Forelimb muscle (tissue), 1 donor: ENCODE data around the gene BEST4. TPM values are rescaled to one million over a fixed set of nuclear protein-coding genes. Genes with fewer than 3 reads are reported as not detected.
"Not testable (repeated sequence)": the region's sequence is repeated elsewhere in the genome, so short reads cannot be mapped to it uniquely, and the experiment has no call there.

ENCODE experiments used
- DNase-seq: peaks from one replicate; pipeline ENCODE4 v3.0.0-alpha.2; 2013; ENCODE audit warnings: low read depth
- polyA plus RNA-seq: library from polyadenylated mRNA; unstranded; fragments of 120-200 nt; gene quantifications from one replicate; pipeline ENCODE4 v1.2.1, GENCODE V29; 2013; ENCODE audit not compliant: insufficient read length

Gene BEST4
- polyA plus RNA-seq, 1 donor = 0.27 TPM

DNA sequence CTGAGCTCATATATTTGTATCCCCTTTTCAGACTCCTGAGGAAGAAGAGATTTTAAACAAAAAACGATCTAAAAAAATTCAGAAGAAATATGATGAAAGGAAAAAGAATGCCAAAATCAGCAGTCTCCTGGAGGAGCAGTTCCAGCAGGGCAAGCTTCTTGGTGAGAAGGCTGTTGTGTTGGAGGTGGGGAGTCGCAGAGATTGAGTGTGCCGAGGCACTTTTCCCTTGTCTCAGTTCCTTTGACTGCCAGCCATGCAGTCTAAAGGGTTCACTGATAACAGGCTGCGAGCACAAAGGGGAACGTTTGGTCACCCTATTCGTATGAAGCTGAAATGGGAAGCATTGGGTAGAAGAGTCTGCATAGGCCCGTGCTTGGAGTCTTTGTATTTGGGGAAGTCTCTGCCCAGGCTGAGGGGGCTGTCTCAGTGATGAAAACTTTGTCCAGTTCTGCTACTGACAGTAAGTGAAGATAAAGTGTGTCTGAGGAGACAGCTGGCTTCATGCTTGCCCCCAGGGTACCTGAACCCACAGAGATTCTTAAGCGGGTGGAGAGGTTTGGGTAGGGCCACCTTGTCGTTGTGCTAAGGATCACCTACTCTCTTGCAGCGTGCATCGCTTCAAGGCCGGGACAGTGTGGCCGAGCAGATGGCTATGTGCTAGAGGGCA, 9.9 kb downstream of the BEST4 start:
- DNase-seq = no peak

DNA sequence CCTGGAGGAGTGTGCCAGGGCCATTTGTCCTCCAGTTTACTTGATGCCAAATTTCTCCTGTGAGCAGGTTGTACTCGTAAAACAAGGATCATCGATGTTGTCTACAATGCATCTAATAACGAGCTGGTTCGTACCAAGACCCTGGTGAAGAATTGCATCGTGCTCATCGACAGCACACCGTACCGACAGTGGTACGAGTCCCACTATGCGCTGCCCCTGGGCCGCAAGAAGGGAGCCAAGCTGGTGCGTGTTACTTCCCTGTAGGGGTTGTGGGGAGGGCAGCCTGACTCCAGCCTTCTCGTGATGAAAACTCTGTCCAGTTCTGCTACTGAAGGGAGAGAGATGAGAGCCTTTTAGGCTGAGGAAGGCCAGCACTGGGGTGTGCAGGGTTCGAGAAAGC, 10.4 kb downstream of the BEST4 start:
- no peak for DNase-seq

- no peak for DNase-seq
Measured at GRCh38 chr1:44776730-44777068, 11.3 kb downstream of the BEST4 start.

DNA sequence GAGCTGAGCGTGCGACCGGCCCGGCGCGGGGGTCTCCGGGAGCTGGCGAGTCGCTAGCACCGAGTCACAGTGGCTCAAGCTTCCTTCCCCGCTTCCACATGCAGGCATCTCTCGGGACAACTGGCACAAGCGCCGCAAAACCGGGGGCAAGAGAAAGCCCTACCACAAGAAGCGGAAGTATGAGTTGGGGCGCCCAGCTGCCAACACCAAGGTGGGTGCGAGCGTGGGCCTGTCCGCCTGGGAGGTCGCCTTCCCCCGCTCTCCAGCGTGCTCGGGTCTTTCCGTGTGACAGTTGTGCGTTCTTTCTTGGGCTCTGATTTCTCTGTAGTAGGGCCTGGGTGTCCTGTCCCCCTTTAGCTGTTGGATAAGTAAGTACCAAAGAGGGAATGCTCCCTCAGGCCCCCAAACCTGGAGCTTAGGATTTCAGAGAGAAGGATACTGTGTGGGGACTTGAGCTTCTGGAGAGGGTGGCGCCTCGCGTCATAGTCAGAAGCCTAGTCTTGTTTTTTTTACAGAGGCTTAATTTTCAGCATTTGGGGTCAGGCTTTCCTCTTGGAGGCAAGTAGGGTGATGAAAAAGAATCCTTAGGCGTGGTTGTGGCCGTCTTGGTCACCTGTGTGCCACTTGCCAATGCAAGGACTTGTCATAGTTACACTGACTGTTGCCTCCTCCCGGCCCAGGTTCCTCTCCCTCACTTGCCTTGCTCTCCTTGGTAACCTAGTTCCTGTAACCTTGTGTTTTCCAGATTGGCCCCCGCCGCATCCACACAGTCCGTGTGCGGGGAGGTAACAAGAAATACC, 11.8 kb downstream of the BEST4 start:
- no peak for DNase-seq

- DNase-seq = peak; percentile 89
Measured at GRCh38 chr1:44775078-44775929, 12.7 kb downstream of the BEST4 start, which contains the start of gene RPS8. RPS8 (plus strand) TSS chr1:44775540; CDS start chr1:44775597, 57 bp downstream.

GRCh38 chr1:44766421-44766820, 21.5 kb downstream of the BEST4 start:
- DNase-seq = not testable (repeated sequence)

DNA sequence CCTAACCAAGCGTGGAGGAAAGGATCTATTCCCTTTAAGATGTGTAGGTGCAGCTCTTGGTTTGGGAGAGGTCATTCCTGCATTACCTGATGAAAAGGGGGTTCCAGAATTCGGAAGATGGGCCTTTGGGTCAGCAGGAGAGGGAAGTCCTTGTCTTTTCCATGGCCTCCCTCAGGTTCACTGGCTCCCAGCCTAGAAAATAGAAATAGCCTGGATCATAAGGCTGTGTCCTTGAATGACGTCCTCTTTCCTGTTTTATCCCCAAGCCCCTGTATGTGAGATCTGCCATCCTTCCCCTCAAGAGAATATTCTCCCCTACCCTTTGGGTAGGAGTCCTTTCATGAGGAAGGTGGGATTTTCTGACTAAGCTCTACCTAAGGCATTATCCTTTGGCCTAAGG, 27.1 kb downstream of the BEST4 start:
- no peak for DNase-seq

GRCh38 chr1:44759077-44759476, 28.9 kb downstream of the BEST4 start:
- DNase-seq = no peak

GRCh38 chr1:44757420-44757819, 30.6 kb downstream of the BEST4 start:
- DNase-seq = no peak

DNA sequence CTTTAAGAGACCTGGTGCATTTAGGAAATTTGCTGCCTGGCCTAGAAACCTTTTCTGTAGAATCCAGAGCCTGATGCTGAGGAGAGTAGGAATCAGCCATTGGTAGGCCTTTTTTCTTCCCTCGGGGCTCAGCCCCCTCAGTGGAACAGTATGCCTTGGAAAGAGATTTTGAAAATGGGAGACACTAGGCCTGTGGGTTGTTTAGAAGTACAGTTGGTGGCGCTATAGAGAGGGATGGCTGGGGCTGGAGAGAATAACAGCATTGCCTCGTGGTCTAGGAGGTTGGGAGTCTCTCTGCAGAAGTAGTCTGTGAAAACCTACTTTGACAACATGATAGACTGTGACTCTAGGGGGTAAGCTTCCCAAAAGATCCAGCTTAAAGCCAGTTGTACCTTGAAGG, 40.1 kb downstream of the BEST4 start:
- no peak for DNase-seq

DNA sequence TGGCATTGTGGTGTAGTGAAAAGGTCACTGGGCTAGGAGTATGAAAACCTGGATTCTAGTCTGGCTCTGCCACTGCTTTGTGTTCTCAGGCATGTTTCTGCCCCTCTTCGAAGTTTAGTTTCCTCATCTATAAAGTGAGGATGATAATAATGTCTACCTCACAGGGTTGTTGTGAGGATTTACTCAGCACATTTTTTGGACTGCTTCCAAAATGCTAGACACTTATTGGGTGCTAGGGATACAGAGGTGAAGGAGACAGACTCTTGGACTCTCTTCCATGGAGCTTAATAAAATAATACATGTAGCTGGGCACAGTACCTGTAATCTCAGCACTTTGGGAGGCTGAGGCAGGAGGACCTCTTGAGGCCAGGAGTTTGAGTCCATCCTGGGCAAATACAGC, 44.8 kb downstream of the BEST4 start:
- no peak for DNase-seq

DNA sequence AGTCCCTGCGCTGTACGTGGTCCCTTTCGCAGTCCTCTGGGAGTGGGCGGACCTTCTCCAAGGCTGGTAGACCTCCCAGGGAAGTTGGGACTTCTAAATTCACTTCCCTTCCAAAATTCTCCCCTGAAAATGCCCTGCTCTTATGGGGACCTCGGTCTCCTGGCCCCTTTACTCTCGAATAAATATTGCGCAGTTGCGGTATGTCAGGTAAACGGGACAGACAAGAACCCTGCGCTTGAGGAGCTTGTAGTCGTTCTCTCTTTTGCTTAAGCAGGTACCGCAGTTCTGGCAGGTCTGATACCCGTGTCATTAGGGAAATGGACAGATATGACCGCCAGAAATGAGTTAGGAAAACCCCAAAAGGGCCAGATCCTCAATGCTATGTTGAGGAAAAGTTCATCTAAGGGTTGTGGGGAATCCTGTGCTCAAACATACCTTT, 47.8 kb downstream of the BEST4 start:
- no peak for DNase-seq

DNA sequence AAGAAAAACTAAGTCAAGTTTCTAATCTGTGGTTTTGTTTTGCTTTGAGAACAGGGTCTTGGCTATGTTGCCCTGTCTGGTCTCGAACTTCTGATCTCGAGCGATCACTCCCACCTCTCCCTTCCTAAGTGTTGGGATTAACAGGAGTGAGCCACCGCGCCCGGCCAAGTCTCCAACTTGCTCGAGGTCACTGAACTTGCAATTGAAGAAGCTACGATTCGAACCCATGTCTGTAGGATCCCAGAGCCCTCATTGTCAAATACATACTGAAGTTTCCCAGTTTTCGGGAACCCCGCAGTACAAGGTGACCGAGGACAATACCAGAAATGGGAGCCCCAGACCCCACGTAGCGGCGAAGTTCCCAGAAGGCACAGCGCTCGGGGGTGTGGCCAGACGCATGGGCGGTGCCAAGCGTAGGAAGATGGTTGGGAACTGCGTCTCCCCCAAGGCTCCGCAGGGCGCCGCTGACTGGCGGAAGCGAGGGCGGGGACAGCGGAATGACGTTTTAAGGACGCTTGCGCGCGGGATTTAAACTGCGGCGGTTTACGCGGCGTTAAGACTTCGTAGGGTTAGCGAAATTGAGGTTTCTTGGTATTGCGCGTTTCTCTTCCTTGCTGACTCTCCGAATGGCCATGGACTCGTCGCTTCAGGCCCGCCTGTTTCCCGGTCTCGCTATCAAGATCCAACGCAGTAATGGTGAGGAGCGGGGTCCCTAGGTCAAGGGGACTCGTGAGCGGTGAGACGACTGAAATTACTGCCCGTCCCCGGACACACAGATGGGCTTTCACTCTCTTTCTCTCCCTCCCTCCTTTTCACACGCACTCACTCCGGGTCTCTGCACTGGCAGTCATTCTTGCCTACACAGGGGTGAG, 48.4 kb downstream of the BEST4 start, which contains the start of gene KIF2C:
KIF2C (plus strand) TSS at position 531 of the 872 bp plus-strand sequence; CDS start at position 627, 96 bp downstream.
- peak; percentile 92 for DNase-seq

DNA sequence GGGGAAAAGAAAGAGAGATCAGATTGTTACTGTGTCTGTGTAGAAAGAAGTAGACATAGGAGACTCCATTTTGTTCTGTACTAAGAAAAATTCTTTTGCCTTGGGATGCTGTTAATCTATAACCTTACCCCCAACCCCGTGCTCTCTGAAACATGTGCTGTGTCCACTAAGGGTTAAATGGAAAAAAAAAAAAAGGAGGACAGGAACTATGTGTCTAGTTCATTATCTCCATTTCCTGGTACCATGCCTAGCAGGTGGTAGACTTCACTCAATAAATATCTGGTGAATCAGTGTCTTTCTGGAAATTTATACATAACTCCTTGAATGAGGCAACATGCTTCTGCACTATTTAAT, 49.0 kb downstream of the BEST4 start:
- DNase-seq = not testable (repeated sequence)

- no peak for DNase-seq
Measured at GRCh38 chr1:44735992-44736391, 52.0 kb downstream of the BEST4 start.

- DNase-seq = no peak
Measured at GRCh38 chr1:44733784-44734183, 54.2 kb downstream of the BEST4 start.

Other genes starting within 250 kb of the BEST4 start
- gene TMEM53, start 113.7 kb downstream of the BEST4 start, polyA plus RNA-seq = 5.9 TPM
- gene ARMH1, start 113.5 kb downstream of the BEST4 start, polyA plus RNA-seq = 1.8 TPM
- gene RNU5D-1, start 57.0 kb downstream of the BEST4 start, polyA plus RNA-seq = not detected
- gene KIF2C, start 48.3 kb downstream of the BEST4 start, polyA plus RNA-seq = 9.8 TPM
- gene RPS8, start 12.6 kb downstream of the BEST4 start, polyA plus RNA-seq = 3,224 TPM
- 9.2 TPM for gene PLK3, start 12.2 kb upstream of the BEST4 start, polyA plus RNA-seq
- 0.24 TPM for gene DYNLT4, start 19.2 kb upstream of the BEST4 start, polyA plus RNA-seq
- gene BTBD19, start 20.4 kb upstream of the BEST4 start, polyA plus RNA-seq = 8.3 TPM
- gene PTCH2, start 55.1 kb upstream of the BEST4 start, polyA plus RNA-seq = 10.9 TPM
- gene EIF2B3, start 198.4 kb upstream of the BEST4 start, polyA plus RNA-seq = 27.6 TPM
- gene HECTD3, start 223.2 kb upstream of the BEST4 start, polyA plus RNA-seq = 31.8 TPM
- 76.9 TPM for gene UROD, start 224.1 kb upstream of the BEST4 start, polyA plus RNA-seq